ENCODE data around the gene STK17B. TPM values are rescaled to one million over a fixed set of nuclear protein-coding genes. Genes with fewer than 3 reads are reported as not detected.

Gene STK17B
- total RNA-seq, 1 experiment from 2014 or later = 22.1 TPM

DNA sequence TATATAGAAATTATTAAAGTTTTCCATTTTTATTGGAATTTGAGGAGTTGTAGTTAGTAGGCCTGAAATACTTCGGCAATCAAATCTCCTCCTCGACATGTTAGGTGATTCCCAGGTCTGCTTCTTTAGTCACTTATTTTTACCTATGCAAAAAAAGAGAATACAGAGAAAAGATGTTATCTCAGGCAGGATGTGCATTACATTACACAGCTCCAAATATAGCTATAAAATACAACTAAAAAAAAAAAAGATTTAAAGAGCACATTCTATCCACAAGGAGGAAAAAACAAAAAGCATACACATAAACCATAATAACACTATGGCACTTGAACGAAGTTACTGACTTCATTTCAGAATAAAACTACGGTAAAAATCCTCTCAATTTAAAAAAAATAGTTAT lies 8.1 kb downstream of the STK17B start:
- Histone ChIP-seq H3K79me2 (ENCODE audit: low read length) (peaks cover 80% of the 10 kb centered on the region), H4K20me1 (ENCODE audit: low read length) (peaks cover 35% of the 10 kb centered on the region), H3F3A (ENCODE audit: low read length, unreplicated experiment) (no peaks in the 10 kb centered on the region), H3K36me3 (ENCODE audit: low read depth, low read length) (peaks cover 11% of the 10 kb centered on the region), H2AFZ (ENCODE audit: low read length) (no peak overlapping the region), H3K4me3 (ENCODE audit: low read length) (no peak overlapping the region), H3K9me3 (ENCODE audit: low read length) (no peaks in the 10 kb centered on the region), H3K9me2 (replicated peaks; ENCODE audit: low read length) (no peaks in the 10 kb centered on the region), H3K4me2 (ENCODE audit: low read length) (no peak overlapping the region), H3K9ac (ENCODE audit: low read length) (no peak overlapping the region), H3K27me3 (ENCODE audit: low read length) (no peaks in the 10 kb centered on the region), H3K27ac (ENCODE audit: low read length) (no peak overlapping the region), H3K4me1 (ENCODE audit: insufficient read depth, low read length) (peaks cover 48% of the 10 kb centered on the region)
- intact Hi-C loops (cut with micrococcal nuclease) = no loop called here
- TF ChIP-seq EZH2phosphoT487 (IDR thresholded peaks at IDR 0.05; ENCODE audit: borderline replicate concordance, low read length) (no peak), EZH2 (IDR thresholded peaks at IDR 0.05; ENCODE audit: low read length, unreplicated experiment) (no peak)
- TF ChIP-seq, protein P1, sequence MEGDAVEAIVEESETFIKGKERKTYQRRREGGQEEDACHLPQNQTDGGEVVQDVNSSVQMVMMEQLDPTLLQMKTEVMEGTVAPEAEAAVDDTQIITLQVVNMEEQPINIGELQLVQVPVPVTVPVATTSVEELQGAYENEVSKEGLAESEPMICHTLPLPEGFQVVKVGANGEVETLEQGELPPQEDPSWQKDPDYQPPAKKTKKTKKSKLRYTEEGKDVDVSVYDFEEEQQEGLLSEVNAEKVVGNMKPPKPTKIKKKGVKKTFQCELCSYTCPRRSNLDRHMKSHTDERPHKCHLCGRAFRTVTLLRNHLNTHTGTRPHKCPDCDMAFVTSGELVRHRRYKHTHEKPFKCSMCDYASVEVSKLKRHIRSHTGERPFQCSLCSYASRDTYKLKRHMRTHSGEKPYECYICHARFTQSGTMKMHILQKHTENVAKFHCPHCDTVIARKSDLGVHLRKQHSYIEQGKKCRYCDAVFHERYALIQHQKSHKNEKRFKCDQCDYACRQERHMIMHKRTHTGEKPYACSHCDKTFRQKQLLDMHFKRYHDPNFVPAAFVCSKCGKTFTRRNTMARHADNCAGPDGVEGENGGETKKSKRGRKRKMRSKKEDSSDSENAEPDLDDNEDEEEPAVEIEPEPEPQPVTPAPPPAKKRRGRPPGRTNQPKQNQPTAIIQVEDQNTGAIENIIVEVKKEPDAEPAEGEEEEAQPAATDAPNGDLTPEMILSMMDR (conservative IDR thresholded peaks at IDR 0.05; ENCODE audit: low read depth, low read length) = no peak
- ChIA-PET POLR2A (ENCODE audit: unreplicated experiment) (interaction anchor here (0.6 kb wide), 1 partner anchor 62 kb away, joined by 5 read pairs; no protein-coding TSS in a partner anchor), CTCF (no interaction called here)
- ATAC-seq = no peak
- no peak for DNase-seq
- BruUV-seq (replicated peaks) = no TSS peak

DNA sequence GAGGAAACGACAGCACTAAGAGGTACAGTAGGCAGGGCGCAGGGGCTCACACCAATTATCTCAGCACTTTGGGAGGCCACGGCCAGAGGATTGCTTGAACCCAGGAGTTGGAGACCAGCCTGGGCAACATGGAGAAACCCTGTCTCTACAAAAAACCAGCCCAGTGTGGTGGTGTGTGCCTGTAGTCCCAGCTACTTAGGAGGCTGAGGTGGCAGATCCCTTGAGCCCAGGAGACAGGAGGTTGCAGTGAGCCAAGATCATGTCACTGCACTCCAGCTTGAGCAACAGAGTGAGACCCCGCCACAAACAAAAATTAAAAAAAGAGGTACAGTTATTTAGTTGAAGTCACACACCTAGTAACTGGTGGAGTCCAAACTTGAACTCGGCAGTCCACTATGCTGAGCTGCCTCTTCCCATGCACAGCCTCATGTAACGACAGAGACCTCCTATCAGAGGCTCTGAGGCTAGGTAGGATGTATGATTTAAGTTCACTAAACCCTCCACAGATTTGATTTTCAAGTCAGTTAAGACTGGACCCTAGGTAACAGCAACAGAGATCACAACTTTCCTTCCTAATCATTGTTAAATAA lies 8.7 kb downstream of the STK17B start:
- Histone ChIP-seq H2AFZ (ENCODE audit: low read length) (no peak overlapping the region), H3K9me2 (replicated peaks; ENCODE audit: low read length) (no peaks in the 10 kb centered on the region), H3K4me3 (ENCODE audit: low read length) (no peak overlapping the region), H3K27me3 (ENCODE audit: low read length) (no peaks in the 10 kb centered on the region), H3K9me3 (ENCODE audit: low read length) (no peaks in the 10 kb centered on the region), H3K27ac (ENCODE audit: low read length) (no peak overlapping the region), H3K9ac (ENCODE audit: low read length) (no peak overlapping the region), H3F3A (ENCODE audit: low read length, unreplicated experiment) (no peaks in the 10 kb centered on the region), H4K20me1 (ENCODE audit: low read length) (peaks cover 33% of the 10 kb centered on the region), H3K36me3 (ENCODE audit: low read depth, low read length) (peaks cover 11% of the 10 kb centered on the region), H3K4me2 (ENCODE audit: low read length) (no peak overlapping the region), H3K79me2 (ENCODE audit: low read length) (peaks cover 80% of the 10 kb centered on the region), H3K4me1 (ENCODE audit: insufficient read depth, low read length) (peaks cover 42% of the 10 kb centered on the region)
- BruUV-seq (replicated peaks) = no TSS peak
- POLR2A ChIA-PET (ENCODE audit: unreplicated experiment) = interaction anchor here (0.6 kb wide), 1 partner anchor 62 kb away, joined by 5 read pairs; no protein-coding TSS in a partner anchor
- CTCF ChIA-PET = no interaction called here
- ATAC-seq = no peak
- intact Hi-C loops (cut with micrococcal nuclease) = no loop called here
- DNase-seq = no peak
- no peak for TF ChIP-seq EZH2phosphoT487 (IDR thresholded peaks at IDR 0.05; ENCODE audit: borderline replicate concordance, low read length)
- TF ChIP-seq EZH2 (IDR thresholded peaks at IDR 0.05; ENCODE audit: low read length, unreplicated experiment) = no peak
- TF ChIP-seq, protein P1 (conservative IDR thresholded peaks at IDR 0.05; ENCODE audit: low read depth, low read length) = no peak

DNA sequence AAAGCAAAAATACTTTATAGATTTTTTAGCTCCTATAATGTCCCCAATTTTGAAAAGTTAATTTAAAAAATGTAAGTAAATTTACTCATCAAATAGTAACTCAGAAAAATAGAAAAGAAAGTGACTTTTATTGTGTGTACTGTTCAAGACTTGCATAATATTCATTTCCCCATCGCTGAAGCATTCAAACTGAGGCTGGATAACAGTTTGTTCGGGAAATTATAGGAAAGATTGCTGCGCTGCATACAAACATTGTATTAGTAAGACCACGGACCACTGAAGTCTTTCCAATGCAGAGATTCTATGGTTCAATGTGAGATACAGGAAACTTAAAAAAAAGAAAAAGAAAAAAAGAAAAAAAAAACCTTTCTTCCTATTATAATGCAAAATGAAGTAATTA lies 10.4 kb downstream of the STK17B start:
- H2AFZ ChIP-seq (ENCODE audit: low read length) = no peak overlapping the region
- no TSS peak for BruUV-seq (replicated peaks)
- H3K27me3 ChIP-seq (ENCODE audit: low read length) = no peaks in the 10 kb centered on the region
- no peaks in the 10 kb centered on the region for H3F3A ChIP-seq (ENCODE audit: low read length, unreplicated experiment)
- H3K36me3 ChIP-seq (ENCODE audit: low read depth, low read length) = peaks cover 14% of the 10 kb centered on the region
- peak overlapping the region; percentile 72 for H3K4me2 ChIP-seq (ENCODE audit: low read length)
- peak overlapping the region; percentile 52 for H3K27ac ChIP-seq (ENCODE audit: low read length)
- no peak overlapping the region for H3K9ac ChIP-seq (ENCODE audit: low read length)
- TF ChIP-seq EZH2phosphoT487 (IDR thresholded peaks at IDR 0.05; ENCODE audit: borderline replicate concordance, low read length) (no peak), EZH2 (IDR thresholded peaks at IDR 0.05; ENCODE audit: low read length, unreplicated experiment) (no peak)
- TF ChIP-seq, protein P1 (conservative IDR thresholded peaks at IDR 0.05; ENCODE audit: low read depth, low read length) = no peak
- no peaks in the 10 kb centered on the region for H3K9me2 ChIP-seq (replicated peaks; ENCODE audit: low read length)
- peaks cover 26% of the 10 kb centered on the region for H3K4me1 ChIP-seq (ENCODE audit: insufficient read depth, low read length)
- H3K9me3 ChIP-seq (ENCODE audit: low read length) = no peaks in the 10 kb centered on the region
- H3K79me2 ChIP-seq (ENCODE audit: low read length) = peaks cover 66% of the 10 kb centered on the region
- POLR2A ChIA-PET (ENCODE audit: unreplicated experiment) = no interaction called here
- H3K4me3 ChIP-seq (ENCODE audit: low read length) = no peak overlapping the region
- DNase-seq = no peak
- CTCF ChIA-PET = no interaction called here
- intact Hi-C loops (cut with micrococcal nuclease) = loop anchor here (1.0 to 2.0 kb wide), 3 partner anchors 18 to 134 kb away; no protein-coding TSS in a partner anchor
- peaks cover 18% of the 10 kb centered on the region for H4K20me1 ChIP-seq (ENCODE audit: low read length)
- no peak for ATAC-seq
